Natural killer cell treated with Interleukin-12 subunit alpha and Interleukin-12 subunit beta and Interleukin-15 and Interleukin-18, amount 100 ng/mL, for 72 hours (primary cell): Measurements from ENCODE around the gene RBM48. TPM values are rescaled to one million over a fixed set of nuclear protein-coding genes. Genes with fewer than 3 reads are reported as not detected.
"Not testable (repeated sequence)": the region's sequence is repeated elsewhere in the genome, so short reads cannot be mapped to it uniquely, and the experiment has no call there.

Experiments
- ATAC-seq, 2 donors: fragments of 150-1000 bp; cut with Tn5 transposase in 1 of 2; sonication (Bioruptor Pico), chemical (Tn5 transposase) in 1 of 2; 2 replicates each; pipeline ENCODE4 v1.10.0; 2021
- DNase-seq: peaks from one replicate; pipeline ENCODE4 v3.0.0; 2022; ENCODE audit warnings: low spot score
- H3K27ac Mint-ChIP-seq, 2 donors: 1 replicate in 1 of 2; 2 replicates in 1 of 2; pipeline ENCODE4 v1.8.0; 2022; ENCODE audit warnings: mixed read lengths in 2 of 2, mild to moderate bottlenecking in 1 of 2, moderate library complexity in 1 of 2
- H3K27me3 Mint-ChIP-seq, 2 donors: 1 replicate in 1 of 2; 2 replicates in 1 of 2; pipeline ENCODE4 v1.8.0; 2022; ENCODE audit warnings: mixed read lengths in 2 of 2
- H3K36me3 Mint-ChIP-seq: one replicate; pipeline ENCODE4 v1.8.0; 2022; ENCODE audit warnings: mixed read lengths
- H3K4me1 Mint-ChIP-seq, 2 donors: 1 replicate in 1 of 2; 2 replicates in 1 of 2; pipeline ENCODE4 v1.8.0; 2022; ENCODE audit warnings: low read depth in 2 of 2, mixed read lengths in 2 of 2, mild to moderate bottlenecking in 1 of 2
- H3K4me3 Mint-ChIP-seq: one replicate; pipeline ENCODE4 v1.8.0; 2022; ENCODE audit warnings: mixed read lengths
- H3K9me3 Mint-ChIP-seq: 2 replicates; pipeline ENCODE4 v1.8.0; 2022; ENCODE audit warnings: mixed read lengths
- total RNA-seq, 2 donors: library from RNA; stranded (reverse); gene quantifications; one replicate each; pipeline ENCODE4 v1.2.3, GENCODE V29; 2022

The RBM48 gene
- 10 to 100 TPM; 19.9 to 21.0 TPM for total RNA-seq

DNA sequence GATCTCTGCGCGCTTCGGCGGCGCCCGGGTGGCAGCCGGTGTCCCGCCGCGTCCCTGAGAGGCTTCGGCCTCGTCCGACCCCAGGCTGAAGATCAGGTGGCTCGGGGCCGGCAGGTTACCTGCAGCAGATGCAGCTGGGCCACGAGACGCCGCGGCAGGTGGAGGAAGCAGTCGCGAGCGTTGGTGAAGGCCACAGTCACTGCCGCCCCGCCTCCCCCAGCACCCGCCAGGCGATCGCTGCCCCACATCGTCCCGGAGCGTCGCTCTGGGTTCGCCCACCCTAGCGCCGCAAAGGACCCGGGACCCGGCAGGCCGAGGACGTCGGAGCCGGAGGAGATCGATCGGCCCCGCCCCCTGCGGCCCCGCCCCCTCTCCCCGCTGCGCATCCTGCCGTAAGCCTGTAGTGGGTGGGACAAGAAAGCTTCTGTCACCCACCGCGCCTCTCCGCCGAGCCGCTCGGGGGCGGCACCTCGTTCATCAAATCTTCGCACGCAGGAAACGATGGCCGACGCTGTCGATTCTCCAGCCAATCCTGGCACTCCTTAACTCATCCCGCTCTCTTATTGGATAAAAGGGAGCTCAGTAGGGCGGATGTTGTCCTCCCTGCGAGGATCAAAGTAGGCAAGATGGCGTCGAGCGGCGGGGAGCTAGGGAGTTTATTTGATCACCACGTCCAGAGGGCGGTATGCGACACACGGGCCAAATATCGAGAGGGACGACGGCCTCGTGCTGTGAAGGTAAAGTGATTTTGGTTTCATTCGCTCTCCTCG is at the start of gene RBM48, which contains the start of gene PEX1:
TSS of gene RBM48 (plus strand) at position 608 of the 770 bp plus-strand sequence. CDS start at position 627, 19 bp downstream.
TSS of gene PEX1 (minus strand) at position 333 of the 770 bp plus-strand sequence. CDS start at position 248, 85 bp downstream.
- ATAC-seq, result peak; percentile 97 to 98
- H3K9me3 Mint-ChIP-seq, result no peaks in the 10 kb centered on the region
- peaks cover 29 to 39% of the 10 kb centered on the region in 2 donors for H3K4me1 Mint-ChIP-seq
- peak within 1 kb of the TSS; percentile 87 to 97 for H3K27ac Mint-ChIP-seq
- peaks cover 20% of the 10 kb centered on the region for H3K36me3 Mint-ChIP-seq
- DNase-seq, result peak; percentile 98
- peak within 1 kb of the TSS; percentile 91 for H3K4me3 Mint-ChIP-seq
- H3K27me3 Mint-ChIP-seq, result no peaks in the 10 kb centered on the region

DNA sequence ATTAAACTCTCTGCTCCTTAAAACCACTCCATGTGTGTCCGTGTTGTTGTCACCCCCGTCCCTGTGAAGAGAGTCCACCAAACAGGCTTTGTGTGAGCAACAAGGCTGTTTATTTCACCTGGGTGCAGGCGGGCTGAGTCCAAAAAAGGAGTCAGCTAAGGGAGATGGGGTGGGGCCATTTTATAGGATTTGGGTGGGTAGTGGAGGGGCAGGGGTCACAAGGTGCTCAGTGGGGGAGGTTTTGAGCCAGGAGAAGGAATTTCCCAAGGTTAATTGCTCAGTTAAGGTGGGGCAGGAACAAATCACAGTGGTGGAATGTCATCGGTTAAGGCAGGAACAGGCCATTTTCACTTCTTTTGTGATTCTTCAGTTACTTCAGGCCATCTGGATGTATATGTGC is 49.4 kb upstream of the RBM48 start:
- not testable (repeated sequence) for H3K27me3 Mint-ChIP-seq, H3K4me1 Mint-ChIP-seq, H3K36me3 Mint-ChIP-seq, H3K4me3 Mint-ChIP-seq, H3K9me3 Mint-ChIP-seq, H3K27ac Mint-ChIP-seq, ATAC-seq, DNase-seq

DNA sequence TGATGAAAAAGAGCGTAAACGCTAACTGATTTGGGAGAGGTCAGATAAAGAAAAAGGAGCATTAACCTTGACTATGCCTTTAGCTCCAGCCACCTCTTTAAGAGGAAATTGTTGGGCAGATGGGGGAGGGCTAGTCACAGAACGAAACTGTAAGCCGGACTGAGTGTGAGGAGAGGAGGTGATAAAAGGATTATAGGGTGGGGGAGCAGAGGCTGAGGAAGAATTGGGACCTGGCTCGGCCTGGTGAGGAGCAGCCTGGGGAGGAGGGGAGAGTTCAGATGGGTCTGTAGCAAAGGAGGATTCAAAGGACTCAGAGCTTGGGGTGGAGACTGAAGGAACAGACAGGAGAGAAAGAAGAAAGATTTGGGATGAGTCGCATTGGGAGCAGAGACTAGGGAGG is 45.0 kb upstream of the RBM48 start:
- not testable (repeated sequence) for ATAC-seq, H3K4me3 Mint-ChIP-seq, H3K36me3 Mint-ChIP-seq

DNA sequence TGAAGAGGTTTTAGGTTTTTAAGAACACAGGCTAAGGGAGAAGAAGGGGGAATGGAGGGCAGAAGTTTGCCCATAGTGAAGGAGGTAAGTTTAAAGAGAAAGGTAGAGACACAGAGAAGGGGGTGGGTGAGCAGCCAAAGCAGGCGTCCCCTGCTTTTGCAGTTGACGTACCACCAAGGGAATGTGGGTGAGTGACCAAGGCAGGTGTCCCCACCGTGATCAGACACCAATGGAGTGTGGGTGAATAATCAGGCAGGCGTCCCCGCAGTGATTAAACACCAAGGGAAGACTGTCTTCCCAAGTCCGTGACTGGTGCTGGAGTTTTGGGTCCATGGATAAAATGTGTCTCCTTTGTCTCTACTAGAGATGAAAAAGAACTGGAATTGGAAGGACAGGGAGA is 44.4 kb upstream of the RBM48 start:
- not testable (repeated sequence) for DNase-seq, H3K4me1 Mint-ChIP-seq, H3K36me3 Mint-ChIP-seq, H3K27me3 Mint-ChIP-seq, H3K27ac Mint-ChIP-seq, ATAC-seq, H3K4me3 Mint-ChIP-seq, H3K9me3 Mint-ChIP-seq

More for the DNA sequence above, 45.0 kb upstream of the RBM48 start:
- H3K27me3 Mint-ChIP-seq, H3K27ac Mint-ChIP-seq, H3K9me3 Mint-ChIP-seq, DNase-seq, H3K4me1 Mint-ChIP-seq: not testable (repeated sequence)

DNA sequence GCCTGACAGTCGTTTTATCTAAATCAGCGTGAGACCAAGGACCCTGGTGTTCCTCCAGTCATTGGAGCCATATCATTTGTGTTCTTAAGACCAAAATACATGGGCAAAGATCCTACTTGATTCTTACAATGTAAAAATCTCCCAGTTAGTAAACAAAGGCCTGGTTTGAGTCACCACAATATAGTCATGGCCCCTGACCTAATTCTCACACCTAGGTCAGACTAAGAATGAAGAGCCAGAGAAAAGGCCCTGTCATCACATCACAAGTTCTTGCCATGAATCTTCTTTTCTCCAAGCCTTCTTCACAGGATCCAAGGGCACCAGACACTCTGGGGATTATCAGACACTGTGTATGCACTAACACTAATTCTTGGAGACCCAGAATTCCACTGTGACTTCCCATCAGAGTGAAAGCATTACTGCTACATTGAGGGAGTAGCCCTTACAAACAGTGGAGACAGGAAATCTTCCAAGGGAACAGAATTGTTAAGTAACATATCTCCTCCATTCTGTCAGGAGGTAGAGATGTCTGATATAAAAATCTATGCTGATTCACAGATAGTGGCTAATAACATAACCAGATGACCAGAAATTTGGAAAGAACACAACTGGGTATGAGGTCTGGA is 43.2 kb upstream of the RBM48 start:
- ATAC-seq (peak in 1 of 2 donors; percentile 79), DNase-seq (no peak)
- no peaks in the 10 kb centered on the region for H3K36me3 Mint-ChIP-seq
- H3K27ac Mint-ChIP-seq, result no peak overlapping the region
- H3K9me3 Mint-ChIP-seq, result no peaks in the 10 kb centered on the region
- no peaks in the 10 kb centered on the region for H3K4me1 Mint-ChIP-seq
- no peak overlapping the region for H3K4me3 Mint-ChIP-seq
- no peaks in the 10 kb centered on the region for H3K27me3 Mint-ChIP-seq

DNA sequence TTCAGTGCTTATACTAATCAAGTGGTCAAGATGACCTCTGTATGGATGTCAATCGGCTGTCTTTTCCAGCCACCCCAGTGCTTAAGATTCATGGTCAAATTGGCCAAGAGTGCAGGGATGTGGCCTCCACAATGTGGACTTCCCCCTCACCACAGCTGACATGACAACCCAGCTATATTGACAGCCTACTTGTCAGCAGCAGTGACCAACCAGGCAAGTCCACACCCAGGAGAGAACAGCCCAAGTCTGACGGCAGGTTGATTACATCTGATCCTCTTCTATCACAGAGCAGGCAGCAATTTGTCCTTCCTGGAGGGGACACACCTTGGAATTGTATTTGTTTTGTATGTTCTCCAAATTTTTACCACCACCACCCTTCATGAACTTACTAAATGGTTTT is 42.6 kb upstream of the RBM48 start:
- H3K4me1 Mint-ChIP-seq, result no peaks in the 10 kb centered on the region
- peaks cover 2% of the 10 kb centered on the region for H3K36me3 Mint-ChIP-seq
- ATAC-seq, result peak in 1 of 2 donors; percentile 53
- H3K4me3 Mint-ChIP-seq, result no peak overlapping the region
- DNase-seq, result no peak
- no peak overlapping the region for H3K27ac Mint-ChIP-seq
- H3K9me3 Mint-ChIP-seq, result no peaks in the 10 kb centered on the region
- H3K27me3 Mint-ChIP-seq, result no peaks in the 10 kb centered on the region

DNA sequence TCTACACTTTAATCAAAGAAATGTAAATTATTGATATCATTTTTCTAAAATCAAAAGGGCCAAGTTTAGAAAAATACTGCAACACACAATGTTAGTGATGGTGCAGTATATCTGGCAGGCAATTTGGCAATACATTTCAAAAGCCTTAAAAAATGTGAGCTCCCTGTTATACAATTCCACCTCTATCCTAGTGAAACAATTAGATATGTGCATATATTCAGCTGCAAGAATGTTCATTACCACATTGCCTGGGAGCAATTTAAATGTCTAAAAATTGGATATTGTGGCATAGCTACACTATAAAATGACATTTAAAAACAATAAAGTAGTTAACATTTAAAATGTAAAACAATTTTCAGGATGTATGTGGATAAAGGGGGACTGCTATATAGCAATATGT is 40.8 kb upstream of the RBM48 start:
- Mint-ChIP-seq H3K9me3 (no peaks in the 10 kb centered on the region), H3K27me3 (no peaks in the 10 kb centered on the region), H3K36me3 (peaks cover 6% of the 10 kb centered on the region), H3K4me3 (no peak overlapping the region), H3K27ac (no peak overlapping the region), H3K4me1 (no peaks in the 10 kb centered on the region)
- DNase-seq, result no peak
- ATAC-seq, result no peak

DNA sequence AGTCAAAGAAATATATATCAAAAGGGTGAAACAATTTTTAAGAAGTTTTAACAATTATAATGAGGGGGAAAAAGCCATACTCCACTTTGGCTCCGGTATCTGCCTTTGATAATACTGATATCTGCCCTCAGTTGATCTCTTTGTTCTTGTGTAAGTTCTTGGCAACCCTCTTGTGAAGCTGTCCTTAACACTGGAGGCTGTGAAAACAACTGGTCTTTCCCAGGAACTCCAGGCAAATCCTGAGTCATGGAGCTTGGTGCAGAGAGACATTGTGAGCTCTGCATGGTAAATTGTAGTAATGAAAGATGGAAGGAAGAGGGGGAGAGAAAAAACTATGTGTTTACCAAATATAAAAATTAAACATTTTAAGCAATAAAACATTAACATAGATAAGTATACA is 39.0 kb upstream of the RBM48 start:
- Mint-ChIP-seq H3K36me3 (peaks cover 6% of the 10 kb centered on the region), H3K4me3 (no peak overlapping the region), H3K4me1 (no peaks in the 10 kb centered on the region), H3K27me3 (no peaks in the 10 kb centered on the region), H3K27ac (no peak overlapping the region), H3K9me3 (no peaks in the 10 kb centered on the region)
- ATAC-seq, result no peak
- no peak for DNase-seq

DNA sequence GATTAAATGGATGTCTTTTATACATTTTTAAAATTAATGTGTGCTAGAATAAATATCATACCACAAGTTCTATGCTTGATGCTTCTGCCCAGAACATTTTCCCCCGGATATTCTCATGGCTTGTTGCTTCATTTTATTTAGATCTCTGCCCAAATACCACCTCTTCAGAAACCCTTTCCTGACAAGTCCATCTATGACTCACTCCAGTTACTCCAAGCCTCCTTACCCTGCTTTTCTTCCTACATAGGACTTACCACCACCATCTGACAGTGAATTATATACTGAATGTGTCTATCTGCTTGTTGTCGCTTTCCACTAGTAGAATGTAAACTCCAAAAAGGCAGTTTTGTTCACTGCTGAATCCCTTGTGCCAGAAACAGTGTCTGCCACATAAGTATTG is 31.7 kb upstream of the RBM48 start:
- H3K36me3 Mint-ChIP-seq, result peaks cover 27% of the 10 kb centered on the region
- no peaks in the 10 kb centered on the region for H3K27me3 Mint-ChIP-seq
- ATAC-seq, result no peak
- no peak overlapping the region for H3K4me3 Mint-ChIP-seq
- H3K27ac Mint-ChIP-seq, result no peak overlapping the region
- no peaks in the 10 kb centered on the region for H3K9me3 Mint-ChIP-seq
- no peak for DNase-seq
- H3K4me1 Mint-ChIP-seq, result no peaks in the 10 kb centered on the region

DNA sequence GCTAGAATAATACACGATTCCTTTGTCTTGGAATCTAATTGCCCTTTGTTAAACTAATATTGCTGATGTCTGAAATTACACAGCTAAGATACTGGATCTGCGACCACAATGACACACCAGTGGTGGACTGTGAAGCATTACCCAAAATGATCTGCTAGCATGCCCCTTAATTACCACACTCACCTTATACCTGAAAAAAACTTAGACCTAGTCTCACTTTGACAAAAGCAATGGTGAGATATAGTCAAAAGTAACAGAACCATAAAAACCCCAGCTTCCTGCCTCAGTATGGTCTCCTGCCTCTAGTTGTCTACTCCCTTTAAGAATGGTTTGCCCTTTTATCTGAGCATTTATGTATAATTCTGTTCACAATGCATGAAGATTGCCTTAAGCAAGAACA is 30.0 kb upstream of the RBM48 start:
- peak in 1 of 2 donors; percentile 27 for ATAC-seq
- Mint-ChIP-seq H3K4me3 (no peak overlapping the region), H3K36me3 (peaks cover 28% of the 10 kb centered on the region), H3K4me1 (peaks cover 0 to 1% of the 10 kb centered on the region in 2 donors), H3K27ac (no peak overlapping the region), H3K9me3 (no peaks in the 10 kb centered on the region), H3K27me3 (no peaks in the 10 kb centered on the region)
- no peak for DNase-seq

DNA sequence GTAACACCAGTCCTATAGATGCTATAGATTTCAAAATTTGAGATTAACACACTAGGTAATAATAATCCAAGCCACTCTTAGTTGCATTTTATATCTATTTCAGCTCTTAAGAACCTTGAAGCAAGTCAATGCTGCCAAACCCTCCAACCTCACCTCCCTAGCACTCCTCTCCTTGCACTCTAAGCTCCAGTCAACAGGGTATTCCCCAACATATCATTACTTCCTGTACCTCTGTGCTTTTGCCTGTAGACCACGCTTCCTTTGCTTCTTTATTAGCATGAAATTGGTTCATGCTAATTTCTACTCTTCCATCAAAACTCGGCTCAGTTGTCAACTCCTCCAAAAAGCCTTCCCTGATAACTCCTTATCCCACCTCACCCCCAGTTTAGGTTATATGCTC is 24.8 kb upstream of the RBM48 start:
- H3K36me3 Mint-ChIP-seq, result peaks cover 27% of the 10 kb centered on the region
- no peaks in the 10 kb centered on the region for H3K27me3 Mint-ChIP-seq
- H3K9me3 Mint-ChIP-seq, result no peaks in the 10 kb centered on the region
- peaks cover 5 to 8% of the 10 kb centered on the region in 2 donors for H3K4me1 Mint-ChIP-seq
- no peak for ATAC-seq
- no peak overlapping the region for H3K27ac Mint-ChIP-seq
- H3K4me3 Mint-ChIP-seq, result no peak overlapping the region
- no peak for DNase-seq

DNA sequence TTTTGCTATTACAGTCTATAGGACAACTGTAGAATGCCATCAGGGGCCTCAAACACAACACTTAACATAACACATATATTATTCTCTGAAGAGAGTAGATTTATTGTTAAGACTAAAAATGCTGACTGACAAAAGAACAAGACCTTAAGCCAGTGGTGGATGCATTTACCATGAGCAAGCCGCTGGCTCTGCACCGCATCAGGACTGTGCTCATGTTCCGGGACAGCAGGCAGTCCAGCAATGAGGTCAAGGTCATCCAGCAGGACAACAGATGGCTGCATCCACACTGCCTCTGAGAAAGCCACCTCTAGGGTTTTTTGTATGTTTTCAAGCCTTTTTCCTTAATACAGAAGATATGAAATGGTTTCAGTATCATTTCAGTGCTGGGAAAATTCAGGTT is 24.0 kb upstream of the RBM48 start:
- H3K27ac Mint-ChIP-seq, result no peak overlapping the region
- H3K36me3 Mint-ChIP-seq, result peaks cover 20% of the 10 kb centered on the region
- H3K27me3 Mint-ChIP-seq, result no peaks in the 10 kb centered on the region
- H3K4me1 Mint-ChIP-seq, result peaks cover 5 to 8% of the 10 kb centered on the region in 2 donors
- no peak for DNase-seq
- no peak for ATAC-seq
- no peak overlapping the region for H3K4me3 Mint-ChIP-seq
- H3K9me3 Mint-ChIP-seq, result no peaks in the 10 kb centered on the region

DNA sequence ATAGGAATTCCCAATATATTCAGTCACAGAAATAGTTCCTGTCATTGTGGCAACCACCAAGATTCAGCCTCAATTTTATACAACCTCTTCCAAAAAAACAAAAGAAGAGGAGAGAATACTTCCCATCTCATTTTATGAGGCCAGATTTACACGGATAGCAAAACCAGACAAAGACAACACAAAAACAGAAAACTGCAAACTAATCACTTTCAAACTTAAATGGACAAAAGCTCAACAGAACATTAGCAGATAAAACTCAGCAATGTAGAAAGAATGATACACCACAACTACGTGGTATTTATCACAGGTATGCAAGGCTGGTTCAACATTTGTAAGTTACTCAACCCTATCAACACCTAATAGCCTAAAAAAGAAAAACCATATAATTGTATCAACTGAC is 22.2 kb upstream of the RBM48 start:
- no peak overlapping the region for H3K4me3 Mint-ChIP-seq
- no peaks in the 10 kb centered on the region for H3K27me3 Mint-ChIP-seq
- peaks cover 12% of the 10 kb centered on the region for H3K36me3 Mint-ChIP-seq
- DNase-seq, result no peak
- H3K4me1 Mint-ChIP-seq, result peaks cover 5 to 8% of the 10 kb centered on the region in 2 donors
- no peak overlapping the region for H3K27ac Mint-ChIP-seq
- H3K9me3 Mint-ChIP-seq, result no peaks in the 10 kb centered on the region
- no peak for ATAC-seq

DNA sequence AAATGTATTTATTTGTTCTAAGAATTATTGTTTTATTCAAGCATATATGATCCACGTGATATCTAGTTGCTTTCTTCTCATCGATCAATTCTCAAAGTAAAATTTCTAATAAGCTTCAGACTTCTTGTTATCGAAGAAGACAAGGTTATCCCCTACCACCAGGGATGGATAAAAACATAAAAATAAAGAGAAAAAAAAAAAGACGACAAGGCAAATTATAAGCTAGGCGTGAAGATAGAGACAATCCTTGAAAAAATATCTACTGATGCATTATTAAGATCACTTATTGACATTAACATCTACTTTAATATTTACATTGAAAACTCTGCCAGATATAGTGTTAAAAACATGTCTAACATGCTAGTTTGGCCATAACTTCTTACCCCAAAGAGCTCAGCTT is 19.6 kb upstream of the RBM48 start:
- ATAC-seq (no peak), DNase-seq (no peak)
- H3K9me3 Mint-ChIP-seq, result no peaks in the 10 kb centered on the region
- no peak overlapping the region for H3K27ac Mint-ChIP-seq
- H3K36me3 Mint-ChIP-seq, result peaks cover 6% of the 10 kb centered on the region
- no peak overlapping the region for H3K4me3 Mint-ChIP-seq
- peaks cover 2 to 3% of the 10 kb centered on the region in 2 donors for H3K4me1 Mint-ChIP-seq
- H3K27me3 Mint-ChIP-seq, result no peaks in the 10 kb centered on the region
